B cell (primary cell): Measurements from ENCODE around the gene ANAPC13. TPM values are rescaled to one million over a fixed set of nuclear protein-coding genes. Genes with fewer than 3 reads are reported as not detected.

Source experiments
- ATAC-seq: fragments of 200-7000 bp; cut with Tn5 transposase; one replicate; pipeline ENCODE4 v1.10.0; 2021; ENCODE audit warnings: low read depth, mild to moderate bottlenecking, moderate number of reproducible peaks, moderate library complexity
- CTCF ChIA-PET: fragments of 350-600 bp; sonication (Branson Sonifier 250); formaldehyde crosslinking; loops from one replicate; lab custom pipeline; 2021; ENCODE audit warnings: antibody characterized with exemption, inconsistent platforms; lab: Charles Lee
- POLR2A ChIA-PET: fragments of 350-600 bp; sonication (Branson Sonifier 250); formaldehyde crosslinking; loops from one replicate; lab custom pipeline; 2021; ENCODE audit warnings: antibody characterized with exemption; lab: Charles Lee
- DNase-seq: peaks from one replicate; pipeline ENCODE4 v3.0.0; 2013
- H2AFZ ChIP-seq: 2 replicates; pipeline ENCODE4 v1.6.1; 2012; ENCODE audit warnings: mild to moderate bottlenecking, low read depth, low read length; ENCODE audit not compliant: insufficient read depth, poor library complexity, severe bottlenecking
- H3K27ac ChIP-seq, 2 donors: 1 replicate in 1 of 2; 2 replicates in 1 of 2; pipeline ENCODE4 v1.5.1; 2012 to 2013; ENCODE audit warnings: low read length in 2 of 2, mild to moderate bottlenecking in 2 of 2, moderate library complexity in 1 of 2
- H3K27me3 ChIP-seq, 4 experiments: fragments of 200-600 bp in 1 of 4; sonication (generic) in 1 of 4; replicated peaks in 1 of 4; 1 replicate in 2 of 4; 2 replicates in 2 of 4; pipeline versions ENCODE4 v1.6.1 to v1.7.0; 2013 to 2016; ENCODE audit warnings: low read length in 3 of 4, mild to moderate bottlenecking in 2 of 4, mixed read lengths in 1 of 4, moderate library complexity in 1 of 4; ENCODE audit not compliant: insufficient read depth in 4 of 4, control insufficient read depth in 3 of 4; ENCODE audit errors: control extremely low read depth in 1 of 4
- H3K36me3 ChIP-seq, 2 experiments: replicated peaks in 1 of 2; 1 replicate in 1 of 2; 2 replicates in 1 of 2; pipeline versions ENCODE4 v1.6.1 to v1.7.1; 2013; ENCODE audit warnings: low read length in 1 of 2; ENCODE audit not compliant: insufficient read depth in 2 of 2, control insufficient read depth in 1 of 2; ENCODE audit errors: control extremely low read depth in 1 of 2, extremely low read depth in 1 of 2
- H3K4me1 ChIP-seq, 2 donors: fragments of 200-600 bp in 1 of 2; sonication (generic) in 1 of 2; 1 replicate in 1 of 2; 2 replicates in 1 of 2; pipeline versions ENCODE4 v1.5.1 to v1.6.1; 2013 to 2017; ENCODE audit warnings: low read length in 2 of 2; ENCODE audit not compliant: control insufficient read depth in 2 of 2, insufficient read depth in 2 of 2
- H3K4me2 ChIP-seq: replicated peaks from 2 replicates; pipeline ENCODE3; 2012; ENCODE audit warnings: mild to moderate bottlenecking, low read depth, low read length; ENCODE audit not compliant: poor library complexity, severe bottlenecking
- H3K4me3 ChIP-seq, 5 experiments: fragments of 200-600 bp in 1 of 5; sonication (generic) in 1 of 5; 1 replicate in 3 of 5; 2 replicates in 2 of 5; pipeline versions ENCODE4 v1.5.1 to v1.7.0; 2011 to 2016; ENCODE audit warnings: low read length in 4 of 5, mild to moderate bottlenecking in 4 of 5, low read depth in 2 of 5, control low read depth in 1 of 5, moderate library complexity in 1 of 5; ENCODE audit not compliant: insufficient read depth in 1 of 5; ENCODE audit errors: control extremely low read depth in 1 of 5, extremely low read depth in 1 of 5
- H3K79me2 ChIP-seq: fragments of 200-600 bp; sonication (generic); one replicate; pipeline ENCODE4 v1.6.0; 2016; ENCODE audit warnings: low read length; ENCODE audit not compliant: control insufficient read depth, insufficient read depth
- H3K9ac ChIP-seq: fragments of 200-600 bp; sonication (generic); 2 replicates; pipeline ENCODE4 v1.6.1; 2017; ENCODE audit warnings: mild to moderate bottlenecking, low read length, moderate library complexity
- H3K9me3 ChIP-seq, 3 donors: one replicate each; pipeline versions ENCODE4 v1.6.1 to v1.7.1; 2013; ENCODE audit warnings: low read length in 2 of 3; ENCODE audit not compliant: control insufficient read depth in 2 of 3, insufficient read depth in 1 of 3; ENCODE audit errors: control extremely low read depth in 1 of 3
- H4K20me1 ChIP-seq: 2 replicates; pipeline ENCODE4 v1.6.0; 2012; ENCODE audit warnings: mild to moderate bottlenecking, low read length; ENCODE audit not compliant: insufficient read depth, control insufficient read depth, poor library complexity, severe bottlenecking
- H3K27ac Mint-ChIP-seq: one replicate; pipeline ENCODE4 v1.8.0; 2021; ENCODE audit warnings: mixed read lengths
- H3K27me3 Mint-ChIP-seq: one replicate; pipeline ENCODE4 v1.8.0; 2021; ENCODE audit warnings: mixed read lengths
- H3K4me1 Mint-ChIP-seq: one replicate; pipeline ENCODE4 v1.8.0; 2021; ENCODE audit warnings: mixed read lengths
- H3K4me3 Mint-ChIP-seq: one replicate; pipeline ENCODE4 v1.8.0; 2021; ENCODE audit warnings: mixed read lengths
- H3K9me3 Mint-ChIP-seq: one replicate; pipeline ENCODE4 v1.8.0; 2022; ENCODE audit warnings: mixed read lengths; ENCODE audit not compliant: insufficient read depth
- CTCF ChIP-seq: fragments of 200-600 bp; IDR thresholded peaks from one replicate; pipeline ENCODE4 v1.8.0; 2022; ENCODE audit warnings: antibody characterized with exemption, mild to moderate bottlenecking
- EZH2 ChIP-seq: IDR thresholded peaks from 2 replicates; pipeline ENCODE4 v1.6.1; 2012; ENCODE audit warnings: borderline replicate concordance, low read depth, mild to moderate bottlenecking, moderate library complexity, low read length; ENCODE audit not compliant: insufficient read depth, poor library complexity, severe bottlenecking
- WGBS: methylation state at CpG from one replicate; pipeline ENCODE4 v1.1.5; 2013; ENCODE audit warnings: missing lambda C conversion rate; ENCODE audit not compliant: insufficient coverage; 5-methylcytosine and 5-hydroxymethylcytosine counted together
- intact Hi-C: fragments of 100-400 bp; cut with micrococcal nuclease; formaldehyde crosslinking; loops from one replicate; pipeline ENCODE4 v1.10.0; 2022
- polyA plus RNA-seq: library from polyadenylated mRNA; depleted of rRNA; stranded (reverse); fragments of >200 nt; gene quantifications from 2 replicates; pipeline ENCODE4 v1.2.3, GENCODE V29; 2012
- total RNA-seq, 2 donors: library from RNA; stranded (reverse); fragments of 120-200 nt in 1 of 2; gene quantifications; 1 replicate in 1 of 2; 2 replicates in 1 of 2; pipeline versions ENCODE4 v1.2.3 to v1.2.4, GENCODE V29; 2013 to 2022

ANAPC13 gene
- total and polyA plus RNA-seq, 2 donors (not counting 1 experiment from before 2014, with no cell fraction given), result 13.0 to 29.3 TPM

GRCh38 chr3:134445095-134445494 lies 40.7 kb downstream of the ANAPC13 start:
- ATAC-seq, result no peak
- no peak for DNase-seq
- WGBS, result no CpG with 5 or more reads among the region's 1 CpG
- Histone ChIP-seq H3K9me3 (peaks cover 3 to 8% (median 7%) of the 10 kb centered on the region in 3 donors), H3K79me2 (no peaks in the 10 kb centered on the region), H2AFZ (no peak overlapping the region), H3K27ac (no peak overlapping the region), H3K4me3 (no peak overlapping the region), H4K20me1 (no peaks in the 10 kb centered on the region), H3K4me1 (no peaks in the 10 kb centered on the region), H3K4me2 (no peak overlapping the region), H3K9ac (no peak overlapping the region), H3K36me3 (no peaks in the 10 kb centered on the region), H3K27me3 (peaks cover 0 to 18% (median 0%) of the 10 kb centered on the region in 4 experiments)
- no peaks in the 10 kb centered on the region for H3K4me1 Mint-ChIP-seq
- ChIA-PET CTCF (interaction anchor here (2.3 kb wide), 1 partner anchor 232 kb away, joined by 12 read pairs; no protein-coding TSS in a partner anchor), POLR2A (no interaction called here)
- peaks cover 50% of the 10 kb centered on the region for H3K27me3 Mint-ChIP-seq
- intact Hi-C loops, result no loop called here
- H3K9me3 Mint-ChIP-seq, result peaks cover 3% of the 10 kb centered on the region
- no peak overlapping the region for H3K27ac Mint-ChIP-seq
- TF ChIP-seq CTCF (no peak), EZH2 (no peak)
- H3K4me3 Mint-ChIP-seq, result no peak overlapping the region

DNA sequence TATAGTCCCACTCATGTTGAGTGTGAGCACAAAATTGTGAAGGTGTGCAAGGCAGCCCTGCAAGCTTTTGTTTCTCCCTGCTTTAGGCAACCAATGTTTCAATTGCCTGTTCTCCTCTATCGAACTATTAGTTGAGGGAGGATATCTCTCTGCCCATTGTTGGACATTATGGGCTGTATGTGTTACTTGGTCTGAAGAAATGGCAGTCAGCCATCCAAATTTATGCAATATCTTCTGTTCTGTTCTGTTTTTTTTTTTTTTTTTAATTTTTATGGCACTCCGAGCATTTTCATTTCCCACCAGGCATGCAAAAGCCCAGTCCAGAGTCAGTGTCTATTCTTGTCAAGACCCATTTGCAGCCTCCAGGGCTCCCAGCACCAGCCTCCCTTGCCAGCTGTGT lies 44.0 kb downstream of the ANAPC13 start:
- Mint-ChIP-seq H3K4me1 (no peaks in the 10 kb centered on the region), H3K4me3 (no peak overlapping the region), H3K9me3 (peaks cover 3% of the 10 kb centered on the region), H3K27ac (no peak overlapping the region), H3K27me3 (peaks cover 43% of the 10 kb centered on the region)
- Histone ChIP-seq H3K9me3 (peaks cover 3 to 8% (median 5%) of the 10 kb centered on the region in 3 donors), H3K4me3 (no peak overlapping the region), H3K27me3 (peaks cover 0 to 13% (median 2%) of the 10 kb centered on the region in 4 experiments), H3K4me1 (no peaks in the 10 kb centered on the region), H3K9ac (no peak overlapping the region), H4K20me1 (no peaks in the 10 kb centered on the region), H3K4me2 (no peak overlapping the region), H3K79me2 (no peaks in the 10 kb centered on the region), H2AFZ (no peak overlapping the region), H3K27ac (no peak overlapping the region), H3K36me3 (no peaks in the 10 kb centered on the region)
- no peak for ATAC-seq
- no CpG with 5 or more reads among the region's 2 CpGs for WGBS
- intact Hi-C loops, result no loop called here
- no peak for TF ChIP-seq EZH2
- TF ChIP-seq CTCF, result no peak
- ChIA-PET POLR2A (no interaction called here), CTCF (no interaction called here)
- DNase-seq, result no peak
